OCI-LY3 (cell line): Measurements from ENCODE around the gene ASPG.

Source experiments
- H2AFZ ChIP-seq: fragments of 200-600, 300-600 bp; shearing (Covaris generic); 2 replicates; pipeline ENCODE4 v1.6.0; 2014; ENCODE audit warnings: antibody characterized with exemption, low read depth, low read length
- H3K27ac ChIP-seq: fragments of 200-600, 300-600 bp; sonication (generic); 2 replicates; pipeline ENCODE4 v1.5.1; 2014; ENCODE audit warnings: mild to moderate bottlenecking, low read length, moderate library complexity, mixed read lengths
- H3K27me3 ChIP-seq: fragments of 200-600, 300-600 bp; sonication (generic); 2 replicates; pipeline ENCODE4 v1.6.1; 2014; ENCODE audit warnings: low read depth, low read length, mixed read lengths
- H3K36me3 ChIP-seq: fragments of 200-600, 300-600 bp; sonication (generic); replicated peaks from 2 replicates; pipeline ENCODE3; 2014; ENCODE audit warnings: low read depth, low read length, mixed read lengths
- H3K4me1 ChIP-seq: fragments of 300-600, 200-600 bp; sonication (generic); 2 replicates; pipeline ENCODE4 v1.6.1; 2014; ENCODE audit warnings: low read length, mixed read lengths
- H3K4me2 ChIP-seq: fragments of 200-600, 300-600 bp; sonication (generic); 2 replicates; pipeline ENCODE4 v1.6.1; 2014; ENCODE audit warnings: low read length, mixed read lengths
- H3K4me3 ChIP-seq: fragments of 300-600, 200-600 bp; sonication (generic); 2 replicates; pipeline ENCODE4 v1.5.1; 2014; ENCODE audit warnings: antibody characterized with exemption, mild to moderate bottlenecking, low read length, moderate library complexity
- H3K79me2 ChIP-seq: fragments of 300-600, 200-600 bp; shearing (Covaris generic); 2 replicates; pipeline ENCODE4 v1.6.1; 2014; ENCODE audit warnings: mild to moderate bottlenecking, low read length, mixed read lengths
- H3K9ac ChIP-seq: fragments of 300-600, 200-600 bp; shearing (Covaris generic); 2 replicates; pipeline ENCODE4 v1.6.0; 2014; ENCODE audit warnings: mild to moderate bottlenecking, low read length, moderate library complexity
- H3K9me3 ChIP-seq: fragments of 200-600, 300-600 bp; shearing (Covaris generic); 2 replicates; pipeline ENCODE4 v1.6.1; 2014; ENCODE audit warnings: low read length, mixed read lengths; ENCODE audit not compliant: insufficient read depth
- H4K20me1 ChIP-seq: fragments of 200-600, 300-600 bp; sonication (generic); 2 replicates; pipeline ENCODE4 v1.6.1; 2016; ENCODE audit warnings: low read length, mixed read lengths; ENCODE audit not compliant: insufficient read depth
- CTCF ChIP-seq: fragments of 200-600, 300-600 bp; sonication (generic); IDR thresholded peaks from 2 replicates; pipeline ENCODE4 v1.5.1; 2014; ENCODE audit warnings: antibody characterized with exemption, low read length, low read depth
- EZH2phosphoT487 ChIP-seq: fragments of 200-600 bp; shearing (Covaris generic); IDR thresholded peaks from 2 replicates; pipeline ENCODE4 v1.6.1; 2018; ENCODE audit warnings: antibody characterized with exemption, mixed run types, low read depth

ASPG gene

GRCh38 chr14:104140463-104141331 lies 55.2 kb downstream of the ASPG start:
- H4K20me1 ChIP-seq, result no peaks in the 10 kb centered on the region
- H3K27me3 ChIP-seq, result no peaks in the 10 kb centered on the region
- no peak overlapping the region for H3K4me3 ChIP-seq
- no peak overlapping the region for H3K9ac ChIP-seq
- H2AFZ ChIP-seq, result no peak overlapping the region
- TF ChIP-seq CTCF (no peak), EZH2phosphoT487 (no peak)
- no peaks in the 10 kb centered on the region for H3K79me2 ChIP-seq
- no peak overlapping the region for H3K27ac ChIP-seq
- no peaks in the 10 kb centered on the region for H3K4me1 ChIP-seq
- no peaks in the 10 kb centered on the region for H3K9me3 ChIP-seq
- H3K4me2 ChIP-seq, result no peak overlapping the region
- no peaks in the 10 kb centered on the region for H3K36me3 ChIP-seq

- Histone ChIP-seq H3K4me1 (no peaks in the 10 kb centered on the region), H2AFZ (no peak overlapping the region), H3K27ac (no peak overlapping the region), H3K9me3 (no peaks in the 10 kb centered on the region), H3K36me3 (no peaks in the 10 kb centered on the region), H3K79me2 (no peaks in the 10 kb centered on the region), H4K20me1 (no peaks in the 10 kb centered on the region), H3K27me3 (no peaks in the 10 kb centered on the region), H3K4me2 (no peak overlapping the region), H3K9ac (no peak overlapping the region), H3K4me3 (no peak overlapping the region)
- no peak for TF ChIP-seq CTCF
- no peak for TF ChIP-seq EZH2phosphoT487
These were observed 56.2 kb downstream of the ASPG start for GRCh38 chr14:104141621-104142091.

GRCh38 chr14:104142136-104142945 lies 56.8 kb downstream of the ASPG start:
- Histone ChIP-seq H3K4me2 (no peak overlapping the region), H3K4me3 (no peak overlapping the region), H3K36me3 (no peaks in the 10 kb centered on the region), H3K27ac (no peak overlapping the region), H2AFZ (no peak overlapping the region), H3K4me1 (no peaks in the 10 kb centered on the region), H3K27me3 (no peaks in the 10 kb centered on the region), H3K79me2 (no peaks in the 10 kb centered on the region), H3K9me3 (no peaks in the 10 kb centered on the region), H3K9ac (no peak overlapping the region), H4K20me1 (no peaks in the 10 kb centered on the region)
- TF ChIP-seq CTCF, result no peak
- TF ChIP-seq EZH2phosphoT487, result no peak

GRCh38 chr14:104142946-104143470 lies 57.5 kb downstream of the ASPG start:
- Histone ChIP-seq H3K4me3 (no peak overlapping the region), H3K4me2 (no peak overlapping the region), H3K27me3 (no peaks in the 10 kb centered on the region), H3K27ac (no peak overlapping the region), H2AFZ (no peak overlapping the region), H3K9me3 (no peaks in the 10 kb centered on the region), H3K9ac (no peak overlapping the region), H3K4me1 (peaks cover 3% of the 10 kb centered on the region), H4K20me1 (no peaks in the 10 kb centered on the region), H3K79me2 (no peaks in the 10 kb centered on the region), H3K36me3 (no peaks in the 10 kb centered on the region)
- TF ChIP-seq EZH2phosphoT487 (no peak), CTCF (no peak)
